ENCODE results near the gene CBFB. TPM values are rescaled to one million over a fixed set of nuclear protein-coding genes. Genes with fewer than 3 reads are reported as not detected.

CBFB gene
- total RNA-seq, 2 donors from 2014 or later, result 27.0 to 46.2 TPM

DNA sequence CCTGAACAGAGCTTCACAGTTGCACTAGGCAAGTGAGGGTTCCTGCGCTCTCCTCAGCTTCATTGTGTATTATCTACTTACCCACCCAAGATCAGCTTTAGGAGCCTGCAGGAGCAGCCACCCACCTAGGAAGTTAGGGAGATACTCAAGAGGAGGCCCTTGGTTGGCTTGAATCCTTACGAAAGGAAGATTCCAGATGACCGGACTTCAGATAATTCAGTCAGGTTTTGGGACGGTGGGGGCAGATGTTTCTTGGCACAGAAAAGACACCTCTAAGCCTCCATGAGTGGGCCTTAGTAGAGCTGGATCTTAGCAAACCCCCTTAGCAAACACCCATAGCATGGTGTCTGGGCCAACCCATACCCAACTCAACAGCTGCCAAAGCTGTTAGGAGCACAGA, 2.4 kb upstream of the CBFB start:
- no peaks in the 10 kb centered on the region for H3K36me3 ChIP-seq
- no peak overlapping the region for H3K4me3 ChIP-seq
- H3K27ac ChIP-seq, result no peak overlapping the region
- no peaks in the 10 kb centered on the region for H3K9me3 ChIP-seq
- WGBS, result 93% methylated on average over 4 of the region's 4 CpGs
- H3K27me3 ChIP-seq (replicated peaks; ENCODE audit: insufficient read depth), result no peaks in the 10 kb centered on the region
- no peak for DNase-seq (ENCODE audit: low spot score)
- no peak for TF ChIP-seq POLR2A (IDR thresholded peaks at IDR 0.05)
- TF ChIP-seq POLR2AphosphoS5 (IDR thresholded peaks at IDR 0.05), result no peak
- TF ChIP-seq, protein P1, sequence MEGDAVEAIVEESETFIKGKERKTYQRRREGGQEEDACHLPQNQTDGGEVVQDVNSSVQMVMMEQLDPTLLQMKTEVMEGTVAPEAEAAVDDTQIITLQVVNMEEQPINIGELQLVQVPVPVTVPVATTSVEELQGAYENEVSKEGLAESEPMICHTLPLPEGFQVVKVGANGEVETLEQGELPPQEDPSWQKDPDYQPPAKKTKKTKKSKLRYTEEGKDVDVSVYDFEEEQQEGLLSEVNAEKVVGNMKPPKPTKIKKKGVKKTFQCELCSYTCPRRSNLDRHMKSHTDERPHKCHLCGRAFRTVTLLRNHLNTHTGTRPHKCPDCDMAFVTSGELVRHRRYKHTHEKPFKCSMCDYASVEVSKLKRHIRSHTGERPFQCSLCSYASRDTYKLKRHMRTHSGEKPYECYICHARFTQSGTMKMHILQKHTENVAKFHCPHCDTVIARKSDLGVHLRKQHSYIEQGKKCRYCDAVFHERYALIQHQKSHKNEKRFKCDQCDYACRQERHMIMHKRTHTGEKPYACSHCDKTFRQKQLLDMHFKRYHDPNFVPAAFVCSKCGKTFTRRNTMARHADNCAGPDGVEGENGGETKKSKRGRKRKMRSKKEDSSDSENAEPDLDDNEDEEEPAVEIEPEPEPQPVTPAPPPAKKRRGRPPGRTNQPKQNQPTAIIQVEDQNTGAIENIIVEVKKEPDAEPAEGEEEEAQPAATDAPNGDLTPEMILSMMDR (IDR thresholded peaks at IDR 0.05), result no peak
- intact Hi-C loops (cut with DNase I), result loop anchor here (5.0 kb wide), 1 partner anchor 131 kb away; the partner anchor contains the start of genes FBXL8 and TRADD
- H3K4me1 ChIP-seq (replicated peaks), result no peaks in the 10 kb centered on the region

DNA sequence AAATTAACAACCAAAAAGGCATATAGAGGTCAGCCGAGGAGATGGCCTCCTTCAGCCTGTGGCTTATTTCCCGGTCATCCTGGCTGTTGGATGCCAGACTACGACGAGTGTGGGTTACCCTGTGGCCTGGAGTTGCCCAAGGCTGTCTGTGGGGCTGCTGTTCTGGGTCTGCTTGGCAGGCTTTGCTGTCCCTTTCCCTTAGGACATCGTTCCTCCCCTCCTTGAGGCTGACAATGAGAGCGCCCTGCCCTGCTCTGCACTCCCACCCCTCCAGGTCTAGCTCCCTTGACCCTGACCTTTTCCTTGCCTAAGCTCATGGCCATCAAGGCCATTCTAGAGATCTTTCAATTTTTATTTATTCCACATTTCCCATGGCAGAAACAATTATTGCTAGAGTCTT, 1.9 kb upstream of the CBFB start:
- no peaks in the 10 kb centered on the region for H3K4me1 ChIP-seq (replicated peaks)
- H3K27ac ChIP-seq, result no peak overlapping the region
- no peaks in the 10 kb centered on the region for H3K9me3 ChIP-seq
- no peak for TF ChIP-seq POLR2A (IDR thresholded peaks at IDR 0.05)
- TF ChIP-seq, protein P1 (IDR thresholded peaks at IDR 0.05), result no peak
- no peak for TF ChIP-seq POLR2AphosphoS5 (IDR thresholded peaks at IDR 0.05)
- H3K27me3 ChIP-seq (replicated peaks; ENCODE audit: insufficient read depth), result no peaks in the 10 kb centered on the region
- DNase-seq (ENCODE audit: low spot score), result no peak
- H3K36me3 ChIP-seq, result no peaks in the 10 kb centered on the region
- intact Hi-C loops (cut with DNase I), result loop anchor here (5.0 kb wide), 1 partner anchor 130 kb away; the partner anchor contains the start of genes FBXL8 and TRADD
- 97% methylated on average over 6 of the region's 6 CpGs for WGBS
- no peak overlapping the region for H3K4me3 ChIP-seq

DNA sequence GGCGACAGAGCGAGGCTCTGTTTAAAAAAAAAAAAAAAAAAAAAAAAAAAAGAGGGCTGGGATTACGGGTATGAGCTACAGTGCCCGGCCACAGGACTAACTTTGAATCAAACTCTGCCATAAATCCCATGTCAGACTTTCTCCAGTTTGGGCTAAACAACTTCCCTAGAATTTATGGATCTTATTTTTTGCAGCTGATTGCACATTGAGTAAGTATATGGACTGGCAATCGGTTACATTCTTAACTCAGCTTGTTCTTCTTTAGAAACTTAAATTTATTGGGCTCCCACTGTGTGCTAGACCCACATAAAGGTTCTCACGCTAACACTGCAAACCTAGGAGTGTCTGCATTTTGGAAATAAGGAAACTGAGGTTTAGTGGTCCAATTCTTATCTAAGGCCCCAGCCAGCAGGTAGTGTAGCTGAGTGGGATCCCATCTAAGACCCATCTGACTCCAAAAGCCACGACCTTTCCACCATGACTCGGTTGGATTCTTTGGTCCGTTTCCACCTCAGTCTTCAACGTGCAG, 718 bp upstream of the CBFB start:
- no peaks in the 10 kb centered on the region for H3K36me3 ChIP-seq
- H3K4me1 ChIP-seq (replicated peaks), result no peaks in the 10 kb centered on the region
- peak overlapping the region; percentile 91 to 93 for H3K27ac ChIP-seq
- TF ChIP-seq POLR2AphosphoS5 (IDR thresholded peaks at IDR 0.05), result no peak
- TF ChIP-seq, protein P1 (IDR thresholded peaks at IDR 0.05), result no peak
- no peak for TF ChIP-seq POLR2A (IDR thresholded peaks at IDR 0.05)
- intact Hi-C loops (cut with DNase I), result loop anchor here (5.0 kb wide), 1 partner anchor 129 kb away; the partner anchor contains the start of genes FBXL8 and TRADD
- no peaks in the 10 kb centered on the region for H3K9me3 ChIP-seq
- 35% methylated on average over 10 of the region's 10 CpGs for WGBS
- no peak for DNase-seq (ENCODE audit: low spot score)
- H3K27me3 ChIP-seq (replicated peaks; ENCODE audit: insufficient read depth), result no peaks in the 10 kb centered on the region
- peak overlapping the region; percentile 73 to 95 for H3K4me3 ChIP-seq

DNA sequence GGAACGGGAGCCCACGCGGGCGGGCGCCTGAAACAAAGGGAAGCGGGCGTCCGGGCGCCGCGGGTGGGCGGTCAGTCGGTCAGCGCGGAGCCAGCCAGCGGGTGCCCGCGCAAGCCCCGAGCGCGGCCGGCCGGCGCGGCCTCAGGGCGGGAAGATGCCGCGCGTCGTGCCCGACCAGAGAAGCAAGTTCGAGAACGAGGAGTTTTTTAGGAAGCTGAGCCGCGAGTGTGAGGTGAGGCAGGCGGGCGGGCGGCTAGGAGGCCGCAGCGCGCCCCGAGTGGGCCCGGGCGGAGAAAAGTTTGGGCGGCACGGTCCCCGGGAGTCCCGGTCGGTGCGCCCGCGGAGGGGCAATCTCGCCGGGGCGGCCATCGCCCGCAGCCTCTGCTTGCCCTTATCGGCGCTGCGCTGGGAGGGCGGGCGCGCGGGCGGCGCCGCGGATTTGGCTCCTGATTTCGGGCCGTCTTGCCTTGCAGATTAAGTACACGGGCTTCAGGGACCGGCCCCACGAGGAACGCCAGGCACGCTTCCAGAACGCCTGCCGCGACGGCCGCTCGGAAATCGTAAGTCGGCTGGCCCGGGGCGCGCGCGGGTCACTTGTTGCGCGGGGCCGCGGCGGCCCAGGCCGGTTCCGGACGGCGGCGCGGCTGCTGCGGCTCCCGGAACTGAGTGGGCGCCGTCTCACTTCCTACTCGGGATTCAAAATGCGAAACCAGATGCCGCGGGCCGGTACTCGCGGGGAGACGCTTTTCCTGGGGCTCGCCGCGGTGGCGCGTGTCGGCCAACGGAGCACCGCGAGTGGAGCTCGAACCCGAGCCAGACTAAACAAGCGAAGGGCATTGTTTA, 526 bp downstream of the CBFB start:
- peak; percentile 73 for TF ChIP-seq POLR2A (IDR thresholded peaks at IDR 0.05)
- TF ChIP-seq POLR2AphosphoS5 (IDR thresholded peaks at IDR 0.05), result no peak
- TF ChIP-seq, protein P1 (IDR thresholded peaks at IDR 0.05), result peak in 1 of 4 experiments; percentile 2
- Histone ChIP-seq H3K27me3 (replicated peaks; ENCODE audit: insufficient read depth) (no peaks in the 10 kb centered on the region), H3K36me3 (no peaks in the 10 kb centered on the region), H3K4me3 (peak overlapping the region; percentile 73 to 95), H3K9me3 (no peaks in the 10 kb centered on the region), H3K27ac (peak overlapping the region; percentile 93 to 96), H3K4me1 (replicated peaks) (no peaks in the 10 kb centered on the region)
- WGBS, result under 1% methylated on average over 108 of the region's 123 CpGs
- peak; percentile 57 for DNase-seq (ENCODE audit: low spot score)
- intact Hi-C loops (cut with DNase I), result loop anchor here (5.0 kb wide), 1 partner anchor 128 kb away; the partner anchor contains the start of genes FBXL8 and TRADD
